SK-N-SH (cell line): ENCODE measurements around the gene ZFYVE21. TPM values are rescaled to one million over a fixed set of nuclear protein-coding genes. Genes with fewer than 3 reads are reported as not detected.

Source experiments
- CTCF ChIA-PET: fragments of 300-600, 350-600 bp; formaldehyde crosslinking; extraction: SDS; loops from one replicate; lab custom pipeline; 2021; lab: Yijun Ruan, JAX
- POLR2A ChIA-PET: fragments of 350-600 bp; sonication (Branson Sonifier 250); formaldehyde crosslinking; extraction: SDS; loops from one replicate; lab custom pipeline; 2020; ENCODE audit warnings: antibody characterized with exemption, inconsistent platforms; lab: Yijun Ruan, JAX
- DNase-seq: peaks from one replicate; pipeline ENCODE4 v3.0.0; 2012
- H2AFZ ChIP-seq: fragments of 200-600 bp; sonication (generic); 2 replicates; pipeline ENCODE4 v1.8.1; 2016; ENCODE audit warnings: antibody characterized with exemption, mild to moderate bottlenecking, low read depth
- H3F3A ChIP-seq: fragments of 200-600 bp; sonication (generic); replicated peaks from 2 replicates; pipeline ENCODE3; 2016; ENCODE audit warnings: antibody characterized with exemption, mild to moderate bottlenecking; ENCODE audit not compliant: insufficient read depth
- H3K27ac ChIP-seq, 2 experiments: fragments of 200-500 bp in 1 of 2; fragments of 200-600 bp in 1 of 2; sonication (Bioruptor generic) in 1 of 2; sonication (generic), shearing (Covaris generic) in 1 of 2; 2 replicates each; pipeline versions ENCODE4 v1.5.1 to v1.6.1; 2014 to 2016; ENCODE audit warnings: low read depth in 2 of 2, inconsistent platforms in 1 of 2, low read length in 1 of 2, mild to moderate bottlenecking in 1 of 2, mixed read lengths in 1 of 2
- H3K27me3 ChIP-seq: fragments of 200-600 bp; sonication (generic), shearing (Covaris generic); 2 replicates; pipeline ENCODE4 v1.6.1; 2016; ENCODE audit warnings: mixed run types; ENCODE audit not compliant: insufficient read depth
- H3K36me3 ChIP-seq, 2 experiments: fragments of 200-500 bp in 1 of 2; fragments of 200-600 bp in 1 of 2; sonication (Bioruptor generic) in 1 of 2; sonication (generic) in 1 of 2; replicated peaks in 1 of 2; 2 replicates each; pipeline versions ENCODE3 to v1.5.1; 2014 to 2016; ENCODE audit warnings: low read length in 1 of 2, mild to moderate bottlenecking in 1 of 2; ENCODE audit not compliant: insufficient read depth in 2 of 2, control insufficient read depth in 1 of 2
- H3K4me1 ChIP-seq, 2 experiments: fragments of 200-500 bp in 1 of 2; fragments of 200-600 bp in 1 of 2; sonication (Bioruptor generic) in 1 of 2; sonication (generic), shearing (Covaris generic) in 1 of 2; 2 replicates each; pipeline versions ENCODE4 v1.5.1 to v1.6.1; 2014 to 2016; ENCODE audit warnings: low read depth in 1 of 2, low read length in 1 of 2, mixed run types in 1 of 2; ENCODE audit not compliant: insufficient read depth in 2 of 2, control insufficient read depth in 1 of 2
- H3K4me2 ChIP-seq: fragments of 200-600 bp; sonication (generic), shearing (Covaris generic); 2 replicates; pipeline ENCODE4 v1.6.1; 2017; ENCODE audit warnings: mixed run types
- H3K4me3 ChIP-seq, 2 experiments: fragments of 200-500 bp in 1 of 2; fragments of 200-600 bp in 1 of 2; sonication (Bioruptor generic) in 1 of 2; sonication (generic), shearing (Covaris generic) in 1 of 2; 2 replicates each; pipeline versions ENCODE4 v1.5.1 to v1.8.1; 2014 to 2016; ENCODE audit warnings: low read depth in 2 of 2, inconsistent platforms in 1 of 2, low read length in 1 of 2, mild to moderate bottlenecking in 1 of 2, mixed read lengths in 1 of 2, moderate library complexity in 1 of 2
- H3K79me2 ChIP-seq: fragments of 200-600 bp; sonication (generic); 2 replicates; pipeline ENCODE4 v1.8.1; 2017; ENCODE audit warnings: mild to moderate bottlenecking; ENCODE audit not compliant: insufficient read depth
- H3K9ac ChIP-seq: fragments of 200-600 bp; sonication (generic); 2 replicates; pipeline ENCODE4 v1.6.1; 2017; ENCODE audit warnings: mixed run types
- H3K9me2 ChIP-seq: fragments of 200-600 bp; sonication (generic); 2 replicates; pipeline ENCODE4 v1.6.1; 2017; ENCODE audit warnings: mixed run types
- H3K9me3 ChIP-seq: fragments of 200-600 bp; sonication (generic); 2 replicates; pipeline ENCODE4 v1.6.1; 2017; ENCODE audit warnings: mixed run types, mild to moderate bottlenecking, moderate library complexity
- H4K20me1 ChIP-seq: fragments of 200-600 bp; sonication (generic); 2 replicates; pipeline ENCODE4 v1.6.1; 2017; ENCODE audit warnings: mild to moderate bottlenecking, mixed run types; ENCODE audit not compliant: insufficient read depth
- FOSL2 ChIP-seq: IDR thresholded peaks from 2 replicates; pipeline ENCODE4 v1.4.0; 2012; ENCODE audit warnings: low read depth, mild to moderate bottlenecking, moderate library complexity, borderline replicate concordance
- FOXJ3 ChIP-seq: sonication (generic); formaldehyde crosslinking; IDR thresholded peaks from 2 replicates; pipeline ENCODE4 v1.5.1; 2020; ENCODE audit warnings: mild to moderate bottlenecking, missing genetic modification reagents
- GABPA ChIP-seq: IDR thresholded peaks from 2 replicates; pipeline ENCODE4 v1.4.0; 2012; ENCODE audit warnings: low read depth, mild to moderate bottlenecking
- GATA2 ChIP-seq: sonication (generic); formaldehyde crosslinking; IDR thresholded peaks from 2 replicates; pipeline ENCODE4 v1.5.0; 2020; ENCODE audit warnings: mild to moderate bottlenecking, missing genetic modification reagents
- MEF2A ChIP-seq: IDR thresholded peaks from 2 replicates; pipeline ENCODE4 v1.4.0; 2012; ENCODE audit warnings: low read depth, borderline replicate concordance
- RAD21 ChIP-seq: IDR thresholded peaks from 2 replicates; pipeline ENCODE4 v1.6.1; 2012; ENCODE audit warnings: mild to moderate bottlenecking, low read length
- RXRA ChIP-seq: IDR thresholded peaks from 2 replicates; pipeline ENCODE4 v1.4.0; 2012; ENCODE audit warnings: low read depth, mild to moderate bottlenecking, borderline replicate concordance
- SIN3A ChIP-seq: IDR thresholded peaks from 2 replicates; pipeline ENCODE4 v1.6.1; 2012; ENCODE audit warnings: low read depth, mild to moderate bottlenecking, low read length, moderate library complexity, borderline replicate concordance
- TAF1 ChIP-seq: IDR thresholded peaks from 2 replicates; pipeline ENCODE4 v1.6.1; 2012; ENCODE audit warnings: low read depth, mild to moderate bottlenecking, low read length, moderate library complexity, borderline replicate concordance
- TCF12 ChIP-seq: IDR thresholded peaks from 2 replicates; pipeline ENCODE4 v1.4.0; 2012
- WGBS: methylation state at CpG from one replicate; pipeline ENCODE4 v1.1.6; 2017; ENCODE audit warnings: low lambda C conversion rate; 5-methylcytosine and 5-hydroxymethylcytosine counted together
- polyA plus RNA-seq, 3 experiments: library from polyadenylated mRNA; depleted of rRNA; stranded (reverse); fragments of >200 nt; gene quantifications; 2 replicates each; pipeline ENCODE4 v1.2.3, GENCODE V29; 2012
- TF ChIP-seq, protein P1 (sequence below): IDR thresholded peaks from 2 replicates; pipeline ENCODE4 v1.4.0; 2012; ENCODE audit warnings: low read depth, borderline replicate concordance
- TF ChIP-seq, protein P2 (sequence below): IDR thresholded peaks from 2 replicates; pipeline ENCODE4 v1.4.0; 2012; ENCODE audit warnings: low read depth

ZFYVE21 gene
- polyA plus RNA-seq, 1 of the 3 experiments (the other 2 are of a cell fraction) = 82.1 TPM

DNA sequence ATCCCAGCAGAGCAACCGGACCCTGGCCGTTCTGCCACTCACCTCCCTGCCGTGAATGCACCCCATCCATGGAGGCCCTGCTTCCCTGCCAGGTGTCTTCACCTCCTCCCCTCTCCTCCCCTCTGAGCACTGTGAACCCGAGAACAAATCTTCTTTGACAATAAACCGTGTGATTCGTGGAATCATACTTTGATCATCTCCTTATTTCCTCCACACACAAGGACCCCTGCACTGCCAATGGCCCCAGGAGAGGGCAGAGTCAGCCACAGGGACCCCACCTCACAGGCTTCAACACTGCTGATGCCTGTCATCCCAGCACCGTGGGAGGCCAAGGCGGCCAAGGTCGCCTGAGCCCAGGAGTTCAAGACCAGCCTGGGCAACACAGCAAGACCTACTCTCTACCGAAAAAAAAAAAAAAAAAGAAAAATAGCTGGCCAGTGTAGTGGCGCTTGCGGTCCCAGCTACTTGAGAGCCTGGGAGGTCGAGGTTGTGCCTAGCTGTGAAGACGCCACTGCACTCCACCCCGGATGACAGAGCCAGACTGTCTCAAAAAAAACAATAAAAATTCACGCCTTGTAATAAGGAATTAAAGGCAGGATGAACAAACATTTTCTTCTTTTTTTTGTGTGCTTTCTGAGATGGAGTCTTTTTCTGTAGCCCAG is 1.4 kb upstream of the ZFYVE21 start:
- H3K9ac ChIP-seq = peak overlapping the region; percentile 81; the same call in 1 of the 2 replicates

DNA sequence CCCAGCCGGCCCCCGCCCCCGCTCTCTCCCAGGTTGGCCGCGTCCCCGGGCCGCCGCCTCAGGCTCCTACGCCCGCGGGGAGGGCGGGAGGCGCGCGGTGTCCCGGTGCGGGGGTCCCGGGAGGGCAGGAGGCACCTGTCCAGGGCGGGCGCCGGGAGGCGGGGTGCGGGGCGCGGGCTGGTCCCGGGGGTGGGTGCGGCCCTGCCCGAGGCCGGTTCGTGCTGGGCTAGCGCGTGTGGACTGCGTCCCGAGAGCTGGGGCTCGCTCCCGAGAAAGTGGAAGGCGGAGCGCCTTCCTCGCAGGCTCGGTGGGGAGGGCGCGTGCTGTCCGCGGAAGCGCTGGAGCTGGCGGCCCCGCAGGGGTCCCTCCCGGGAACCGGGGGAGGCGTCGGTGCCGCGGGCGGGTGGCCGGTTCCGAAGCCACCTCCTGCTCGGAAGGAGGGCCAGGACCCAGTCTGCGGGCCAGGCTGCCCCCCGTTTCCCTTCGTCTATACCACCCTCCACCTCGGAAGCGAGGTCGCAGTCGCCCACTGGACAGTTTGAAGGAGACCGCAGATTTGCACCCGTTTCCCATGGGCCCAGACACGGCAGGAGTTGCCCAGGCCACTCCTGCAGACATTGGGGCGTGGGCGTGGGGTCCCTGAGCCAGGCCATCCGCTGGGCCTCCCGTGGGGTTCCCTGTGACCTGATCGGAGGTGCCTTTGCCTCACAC is 636 bp downstream of the ZFYVE21 start:
- H3K27ac ChIP-seq = no peak overlapping the region; a peak in 1 of 4 replicates
- 0% methylated on average over 2 of the region's 72 CpGs for WGBS
- peak overlapping the region; percentile 69 to 76 for H3K4me3 ChIP-seq
- DNase-seq = peak; percentile 74
- POLR2A ChIA-PET = interaction anchor here (1.0 kb wide), 1 partner anchor 19 kb away, joined by 4 read pairs; no protein-coding TSS in a partner anchor
- no peak for TF ChIP-seq TCF12
- no peak for TF ChIP-seq RXRA
- TF ChIP-seq, protein P1, sequence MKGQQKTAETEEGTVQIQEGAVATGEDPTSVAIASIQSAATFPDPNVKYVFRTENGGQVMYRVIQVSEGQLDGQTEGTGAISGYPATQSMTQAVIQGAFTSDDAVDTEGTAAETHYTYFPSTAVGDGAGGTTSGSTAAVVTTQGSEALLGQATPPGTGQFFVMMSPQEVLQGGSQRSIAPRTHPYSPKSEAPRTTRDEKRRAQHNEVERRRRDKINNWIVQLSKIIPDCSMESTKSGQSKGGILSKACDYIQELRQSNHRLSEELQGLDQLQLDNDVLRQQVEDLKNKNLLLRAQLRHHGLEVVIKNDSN = no peak
- TF ChIP-seq, protein P2, sequence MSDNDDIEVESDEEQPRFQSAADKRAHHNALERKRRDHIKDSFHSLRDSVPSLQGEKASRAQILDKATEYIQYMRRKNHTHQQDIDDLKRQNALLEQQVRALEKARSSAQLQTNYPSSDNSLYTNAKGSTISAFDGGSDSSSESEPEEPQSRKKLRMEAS = 0 out of 2 replicates have a peak, but pooled peaks have one; percentile 30
- no peak for TF ChIP-seq FOXJ3
- peak; percentile 36; the same call in 1 of the 2 replicates for TF ChIP-seq SIN3A
- TF ChIP-seq TAF1 = no peak
- no peak for TF ChIP-seq RAD21
- TF ChIP-seq, all 33 proteins: peak for 2
- CTCF ChIA-PET = interaction anchor here (0.6 to 1.0 kb wide), 2 partner anchors 8 to 194 kb away, joined by 3 read pairs; no protein-coding TSS in a partner anchor
- Histone ChIP-seq H3K4me2 (peak overlapping the region; percentile 98), H3F3A (no peaks in the 10 kb centered on the region), H3K79me2 (peaks cover 74% of the 10 kb centered on the region), H3K27me3 (no peaks in the 10 kb centered on the region), H3K36me3 (no peaks in the 10 kb centered on the region), H3K9ac (peak overlapping the region; percentile 68), H3K9me2 (no peaks in the 10 kb centered on the region), H2AFZ (peak overlapping the region; percentile 35; the same call in 1 of the 2 replicates), H4K20me1 (peaks cover 29% of the 10 kb centered on the region; the same call in 1 of the 2 replicates), H3K4me1 (peaks cover 11 to 39% of the 10 kb centered on the region in 2 experiments; a peak in 2 of 4 replicates), H3K9me3 (no peaks in the 10 kb centered on the region)

More for the DNA sequence above, 1.4 kb upstream of the ZFYVE21 start:
- Histone ChIP-seq H3K27ac (peak overlapping the region in 1 of 2 experiments; percentile 44; a peak in 1 of 4 replicates), H3K9me2 (no peaks in the 10 kb centered on the region), H2AFZ (no peak overlapping the region), H3K4me2 (peak overlapping the region; percentile 88), H4K20me1 (peaks cover 18% of the 10 kb centered on the region; the same call in 1 of the 2 replicates), H3K79me2 (peaks cover 54% of the 10 kb centered on the region), H3K36me3 (peaks cover 0 to 6% of the 10 kb centered on the region in 2 experiments), H3F3A (no peaks in the 10 kb centered on the region), H3K4me1 (peaks cover 11 to 39% of the 10 kb centered on the region in 2 experiments; a peak in 2 of 4 replicates), H3K27me3 (no peaks in the 10 kb centered on the region), H3K9me3 (no peaks in the 10 kb centered on the region), H3K4me3 (peak overlapping the region; percentile 69 to 76)
- DNase-seq = no peak
- ChIA-PET CTCF (no interaction called here), POLR2A (no interaction called here)
- WGBS = 74% methylated on average over 16 of the region's 16 CpGs
- TF ChIP-seq MEF2A (no peak), RAD21 (no peak), TAF1 (no peak), FOSL2 (no peak), GATA2 (CRISPR knock-in tag) (no peak), GABPA (no peak)
